ENCODE data around the gene TTLL5. TPM values are rescaled to one million over a fixed set of nuclear protein-coding genes. Genes with fewer than 3 reads are reported as not detected.

TTLL5 gene
- total RNA-seq, 1 experiment from 2014 or later, result 34.7 TPM

GRCh38 chr14:75648066-75648838, 12.8 kb upstream of the TTLL5 start:
- ChIA-PET POLR2A (ENCODE audit: unreplicated experiment) (interaction anchor here (1.2 kb wide), 1 partner anchor 13 kb away, joined by 3 read pairs; the partner anchor contains the start of genes ERG28 and TTLL5), CTCF (interaction anchor here (0.6 to 1.0 kb wide), 4 partner anchors 13 to 87 kb away, joined by 3 to 7 read pairs (median 6); partner anchors contain the start of gene TTLL5)
- intact Hi-C loops (cut with micrococcal nuclease), result loop anchor here (1.0 kb wide), 1 partner anchor 70 kb away; the partner anchor contains the start of gene FLVCR2
- Histone ChIP-seq H3K4me1 (ENCODE audit: insufficient read depth, low read length) (peaks cover 46% of the 10 kb centered on the region), H3K9ac (ENCODE audit: low read length) (no peak overlapping the region), H3K9me3 (ENCODE audit: low read length) (no peaks in the 10 kb centered on the region), H2AFZ (ENCODE audit: low read length) (no peak overlapping the region), H3K4me3 (ENCODE audit: low read length) (no peak overlapping the region), H3K79me2 (ENCODE audit: low read length) (no peaks in the 10 kb centered on the region), H3K27ac (ENCODE audit: low read length) (peak overlapping the region; percentile 66), H3K4me2 (ENCODE audit: low read length) (peak overlapping the region; percentile 58), H3F3A (ENCODE audit: low read length, unreplicated experiment) (no peaks in the 10 kb centered on the region), H3K27me3 (ENCODE audit: low read length) (no peaks in the 10 kb centered on the region), H3K9me2 (replicated peaks; ENCODE audit: low read length) (no peaks in the 10 kb centered on the region), H3K36me3 (ENCODE audit: low read depth, low read length) (peaks cover 22% of the 10 kb centered on the region; the same call in 1 of the 2 replicates), H4K20me1 (ENCODE audit: low read length) (no peaks in the 10 kb centered on the region)
- TF ChIP-seq EZH2 (IDR thresholded peaks at IDR 0.05; ENCODE audit: low read length, unreplicated experiment) (no peak), EZH2phosphoT487 (IDR thresholded peaks at IDR 0.05; ENCODE audit: borderline replicate concordance, low read length) (no peak), CTCF (conservative IDR thresholded peaks at IDR 0.05; ENCODE audit: low read depth, low read length) (no peak)
- ATAC-seq, result peak; percentile 92
- peak; percentile 97 for DNase-seq
- no TSS peak for BruUV-seq (replicated peaks)

GRCh38 chr14:75649337-75649736, 11.7 kb upstream of the TTLL5 start:
- Histone ChIP-seq H3K9me3 (ENCODE audit: low read length) (no peaks in the 10 kb centered on the region), H4K20me1 (ENCODE audit: low read length) (no peaks in the 10 kb centered on the region), H3F3A (ENCODE audit: low read length, unreplicated experiment) (no peaks in the 10 kb centered on the region), H3K4me1 (ENCODE audit: insufficient read depth, low read length) (peaks cover 46% of the 10 kb centered on the region), H3K36me3 (ENCODE audit: low read depth, low read length) (peaks cover 22% of the 10 kb centered on the region; the same call in 1 of the 2 replicates), H3K9ac (ENCODE audit: low read length) (no peak overlapping the region), H2AFZ (ENCODE audit: low read length) (no peak overlapping the region), H3K27ac (ENCODE audit: low read length) (peak overlapping the region; percentile 52), H3K27me3 (ENCODE audit: low read length) (no peaks in the 10 kb centered on the region), H3K4me3 (ENCODE audit: low read length) (no peak overlapping the region), H3K79me2 (ENCODE audit: low read length) (no peaks in the 10 kb centered on the region), H3K4me2 (ENCODE audit: low read length) (0 out of 2 replicates have a peak overlapping the region, but pooled peaks have one; percentile 32), H3K9me2 (replicated peaks; ENCODE audit: low read length) (no peaks in the 10 kb centered on the region)
- BruUV-seq (replicated peaks), result no TSS peak
- intact Hi-C loops (cut with micrococcal nuclease), result no loop called here
- TF ChIP-seq CTCF (conservative IDR thresholded peaks at IDR 0.05; ENCODE audit: low read depth, low read length), result no peak
- TF ChIP-seq EZH2 (IDR thresholded peaks at IDR 0.05; ENCODE audit: low read length, unreplicated experiment), result no peak
- no peak for TF ChIP-seq EZH2phosphoT487 (IDR thresholded peaks at IDR 0.05; ENCODE audit: borderline replicate concordance, low read length)
- CTCF ChIA-PET, result interaction anchor here (0.6 kb wide), 1 partner anchor 333 kb away, joined by 5 read pairs; no protein-coding TSS in a partner anchor
- DNase-seq, result no peak
- POLR2A ChIA-PET (ENCODE audit: unreplicated experiment), result no interaction called here
- no peak for ATAC-seq

GRCh38 chr14:75649773-75650172, 11.3 kb upstream of the TTLL5 start:
- Histone ChIP-seq H3K4me1 (ENCODE audit: insufficient read depth, low read length) (peaks cover 46% of the 10 kb centered on the region), H3K27me3 (ENCODE audit: low read length) (no peaks in the 10 kb centered on the region), H4K20me1 (ENCODE audit: low read length) (no peaks in the 10 kb centered on the region), H3K4me3 (ENCODE audit: low read length) (no peak overlapping the region), H3K4me2 (ENCODE audit: low read length) (no peak overlapping the region), H3K79me2 (ENCODE audit: low read length) (no peaks in the 10 kb centered on the region), H3K27ac (ENCODE audit: low read length) (no peak overlapping the region), H3K36me3 (ENCODE audit: low read depth, low read length) (peaks cover 22% of the 10 kb centered on the region; the same call in 1 of the 2 replicates), H3K9ac (ENCODE audit: low read length) (no peak overlapping the region), H3F3A (ENCODE audit: low read length, unreplicated experiment) (no peaks in the 10 kb centered on the region), H3K9me2 (replicated peaks; ENCODE audit: low read length) (no peaks in the 10 kb centered on the region), H2AFZ (ENCODE audit: low read length) (no peak overlapping the region), H3K9me3 (ENCODE audit: low read length) (no peaks in the 10 kb centered on the region)
- no peak for ATAC-seq
- intact Hi-C loops (cut with micrococcal nuclease), result loop anchor here (10.0 kb wide), 1 partner anchor 345 kb away; no protein-coding TSS in a partner anchor
- BruUV-seq (replicated peaks), result no TSS peak
- ChIA-PET CTCF (no interaction called here), POLR2A (ENCODE audit: unreplicated experiment) (no interaction called here)
- DNase-seq, result no peak
- no peak for TF ChIP-seq CTCF (conservative IDR thresholded peaks at IDR 0.05; ENCODE audit: low read depth, low read length)
- no peak for TF ChIP-seq EZH2 (IDR thresholded peaks at IDR 0.05; ENCODE audit: low read length, unreplicated experiment)
- no peak for TF ChIP-seq EZH2phosphoT487 (IDR thresholded peaks at IDR 0.05; ENCODE audit: borderline replicate concordance, low read length)

All from PC-3 (cell line).